Middle frontal gyrus (tissue), 1 donor: ENCODE results near the gene HBEGF.

Experiments used
- DNase-seq: peaks from one replicate; pipeline ENCODE4 v3.0.0-alpha.2; 2015; ENCODE audit warnings: low spot score; ENCODE audit errors: extremely low spot score

HBEGF gene

GRCh38 chr5:140337880-140338279 lies 8.5 kb downstream of the HBEGF start:
- no peak for DNase-seq

GRCh38 chr5:140336388-140336787 lies 10.0 kb downstream of the HBEGF start:
- DNase-seq = no peak

GRCh38 chr5:140331638-140332037 lies 14.8 kb downstream of the HBEGF start:
- no peak for DNase-seq

- DNase-seq = no peak
Observed at GRCh38 chr5:140329739-140330481, 16.5 kb downstream of the HBEGF start.

- DNase-seq = no peak
Observed at GRCh38 chr5:140328036-140328764, 18.2 kb downstream of the HBEGF start.

- no peak for DNase-seq
Observed at GRCh38 chr5:140327589-140327988, 18.8 kb downstream of the HBEGF start.

- DNase-seq = no peak
Observed at GRCh38 chr5:140325486-140325885, 20.9 kb downstream of the HBEGF start.

GRCh38 chr5:140324617-140325241 lies 21.7 kb downstream of the HBEGF start:
- no peak for DNase-seq

GRCh38 chr5:140324041-140324600 lies 22.3 kb downstream of the HBEGF start:
- DNase-seq = no peak

- no peak for DNase-seq
Observed at GRCh38 chr5:140322751-140323731, 23.4 kb downstream of the HBEGF start.

GRCh38 chr5:140321796-140322195 lies 24.6 kb downstream of the HBEGF start:
- no peak for DNase-seq

- no peak for DNase-seq
Observed at GRCh38 chr5:140319833-140320232, 26.6 kb downstream of the HBEGF start.

- no peak for DNase-seq
Observed at GRCh38 chr5:140318792-140319191, 27.6 kb downstream of the HBEGF start.

GRCh38 chr5:140317859-140318258 lies 28.5 kb downstream of the HBEGF start:
- DNase-seq = no peak

GRCh38 chr5:140312791-140313189 lies 33.6 kb downstream of the HBEGF start:
- DNase-seq = no peak

- no peak for DNase-seq
Observed at GRCh38 chr5:140312067-140312790, 34.2 kb downstream of the HBEGF start.

GRCh38 chr5:140311011-140311467 lies 35.4 kb downstream of the HBEGF start:
- DNase-seq = no peak

GRCh38 chr5:140310434-140310833 lies 36.0 kb downstream of the HBEGF start:
- no peak for DNase-seq

- no peak for DNase-seq
Observed at GRCh38 chr5:140309706-140310249, 36.6 kb downstream of the HBEGF start.

- no peak for DNase-seq
Observed at GRCh38 chr5:140305471-140305870, 40.9 kb downstream of the HBEGF start.
